Nucleus accumbens (tissue), 56 donors: ENCODE measurements around the gene UPK1B.

Source experiments
- DNase-seq, 56 donors: peaks; one replicate each; lab custom pipeline; 2025; lab: John Stamatoyannopoulos, UW

UPK1B gene

GRCh38 chr3:119175872-119176756, 2.7 kb downstream of the UPK1B start:
- DNase-seq: no peak

- DNase-seq: no peak
These were observed 3.4 kb downstream of the UPK1B start for GRCh38 chr3:119176778-119177177.

- no peak for DNase-seq
These were observed 3.9 kb downstream of the UPK1B start for GRCh38 chr3:119177321-119177720.

- DNase-seq: no peak
These were observed 8.4 kb downstream of the UPK1B start for GRCh38 chr3:119181765-119182164.

- no peak for DNase-seq
These were observed 10.7 kb downstream of the UPK1B start for GRCh38 chr3:119184111-119184510.

- no peak for DNase-seq
These were observed 11.6 kb downstream of the UPK1B start for GRCh38 chr3:119184796-119185570.

- DNase-seq: no peak
These were observed 13.9 kb downstream of the UPK1B start for GRCh38 chr3:119187266-119187665.

GRCh38 chr3:119191800-119192199, 18.4 kb downstream of the UPK1B start:
- DNase-seq: no peak

- no peak for DNase-seq
These were observed 21.1 kb downstream of the UPK1B start for GRCh38 chr3:119194237-119195150.

- no peak for DNase-seq
These were observed 21.7 kb downstream of the UPK1B start for GRCh38 chr3:119195151-119195476.

- peak in 1 of 56 donors; percentile 20 for DNase-seq
These were observed 22.5 kb downstream of the UPK1B start for GRCh38 chr3:119195911-119196310.

- DNase-seq: peak in 12 of 56 donors; percentile 5 to 57 (median 12)
These were observed 31.8 kb downstream of the UPK1B start for GRCh38 chr3:119205209-119205608.

- no peak for DNase-seq
These were observed 32.3 kb downstream of the UPK1B start for GRCh38 chr3:119205685-119206084.

GRCh38 chr3:119206611-119207511, 33.5 kb downstream of the UPK1B start:
- no peak for DNase-seq

- DNase-seq: peak in 1 of 56 donors; percentile 9
These were observed 34.1 kb downstream of the UPK1B start for GRCh38 chr3:119207512-119207875.

GRCh38 chr3:119211193-119211592, 37.8 kb downstream of the UPK1B start:
- no peak for DNase-seq

- no peak for DNase-seq
These were observed 38.4 kb downstream of the UPK1B start for GRCh38 chr3:119211803-119212202.

GRCh38 chr3:119219069-119219468, 45.7 kb downstream of the UPK1B start:
- no peak for DNase-seq

GRCh38 chr3:119220198-119220597, 46.8 kb downstream of the UPK1B start:
- DNase-seq: no peak
